ENCODE measurements around the gene HMGCLL1.

HMGCLL1 gene

DNA sequence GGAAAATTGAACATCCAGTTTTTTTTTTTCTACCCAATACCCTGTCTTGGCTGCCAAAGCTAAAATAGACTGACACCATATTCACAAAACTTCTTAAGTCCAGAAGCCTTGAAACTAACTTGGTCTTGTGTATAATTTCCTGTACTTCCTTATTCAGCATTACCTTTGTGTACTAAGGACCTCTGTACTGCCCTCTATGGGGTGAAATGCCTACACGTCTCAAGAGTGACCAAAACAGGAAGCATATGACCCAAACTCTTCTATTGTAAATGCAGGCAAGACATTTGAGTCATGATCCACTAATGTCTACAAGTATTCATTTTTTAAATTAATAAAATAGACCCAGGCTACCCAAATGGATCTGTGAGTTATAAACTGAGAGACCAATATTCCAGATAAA lies 50.4 kb downstream of the HMGCLL1 start:
- no peaks in the 10 kb centered on the region for H4K20me1 ChIP-seq (ENCODE audit: insufficient read depth, low read length)

DNA sequence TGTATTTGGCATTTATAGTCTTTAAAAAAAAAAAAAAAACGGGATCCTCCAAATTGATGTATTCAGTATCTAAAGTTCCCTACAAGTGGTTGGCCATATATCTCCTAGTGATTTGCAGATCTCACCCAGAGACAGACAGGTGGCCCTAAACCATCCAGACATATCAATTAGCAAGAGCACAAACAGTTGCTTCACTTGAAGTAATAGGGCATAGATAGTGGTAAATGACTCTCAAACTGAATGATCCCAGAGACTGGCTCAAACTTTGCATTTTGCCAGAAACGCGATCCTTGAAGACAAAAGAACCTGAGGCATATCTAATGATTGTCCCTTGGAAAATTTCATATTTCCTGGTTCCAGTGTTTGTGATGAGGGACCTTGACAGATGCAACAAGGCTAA lies 54.6 kb downstream of the HMGCLL1 start:
- no peak for DNase-seq
- H3K79me2 ChIP-seq (ENCODE audit: insufficient read depth, low read length) = no peaks in the 10 kb centered on the region
- no peak overlapping the region for H3K9ac ChIP-seq (ENCODE audit: low read depth, low read length)
- no peak for ATAC-seq (ENCODE audit: insufficient read depth, low read depth)
- TF ChIP-seq, protein P1, sequence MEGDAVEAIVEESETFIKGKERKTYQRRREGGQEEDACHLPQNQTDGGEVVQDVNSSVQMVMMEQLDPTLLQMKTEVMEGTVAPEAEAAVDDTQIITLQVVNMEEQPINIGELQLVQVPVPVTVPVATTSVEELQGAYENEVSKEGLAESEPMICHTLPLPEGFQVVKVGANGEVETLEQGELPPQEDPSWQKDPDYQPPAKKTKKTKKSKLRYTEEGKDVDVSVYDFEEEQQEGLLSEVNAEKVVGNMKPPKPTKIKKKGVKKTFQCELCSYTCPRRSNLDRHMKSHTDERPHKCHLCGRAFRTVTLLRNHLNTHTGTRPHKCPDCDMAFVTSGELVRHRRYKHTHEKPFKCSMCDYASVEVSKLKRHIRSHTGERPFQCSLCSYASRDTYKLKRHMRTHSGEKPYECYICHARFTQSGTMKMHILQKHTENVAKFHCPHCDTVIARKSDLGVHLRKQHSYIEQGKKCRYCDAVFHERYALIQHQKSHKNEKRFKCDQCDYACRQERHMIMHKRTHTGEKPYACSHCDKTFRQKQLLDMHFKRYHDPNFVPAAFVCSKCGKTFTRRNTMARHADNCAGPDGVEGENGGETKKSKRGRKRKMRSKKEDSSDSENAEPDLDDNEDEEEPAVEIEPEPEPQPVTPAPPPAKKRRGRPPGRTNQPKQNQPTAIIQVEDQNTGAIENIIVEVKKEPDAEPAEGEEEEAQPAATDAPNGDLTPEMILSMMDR (IDR thresholded peaks at IDR 0.05; ENCODE audit: borderline replicate concordance, extremely low read depth, low read length, poor library complexity, severe bottlenecking) = no peak
- no peak for TF ChIP-seq EZH2 (IDR thresholded peaks at IDR 0.05; ENCODE audit: borderline replicate concordance, low read depth, low read length, severe bottlenecking)
- no peak overlapping the region for H3K4me2 ChIP-seq (ENCODE audit: insufficient read depth, low read length)
- H2AFZ ChIP-seq (ENCODE audit: low read depth, low read length) = no peak overlapping the region
- H3K9me3 ChIP-seq (ENCODE audit: insufficient read depth, low read length, severe bottlenecking) = no peaks in the 10 kb centered on the region
- H3K27ac ChIP-seq (ENCODE audit: low read length) = no peak overlapping the region
- H3K27me3 ChIP-seq (ENCODE audit: insufficient read depth, low read length, poor library complexity) = no peaks in the 10 kb centered on the region
- no peaks in the 10 kb centered on the region for H4K20me1 ChIP-seq (ENCODE audit: insufficient read depth, low read length)
- no peaks in the 10 kb centered on the region for H3K4me1 ChIP-seq (ENCODE audit: insufficient read depth, low read length)
- H3K36me3 ChIP-seq (ENCODE audit: insufficient read depth, low read length) = no peaks in the 10 kb centered on the region
- H3K4me3 ChIP-seq (ENCODE audit: low read depth in 1 of 2, low read length in 2 of 2) = no peak overlapping the region

More for the DNA sequence above, 50.4 kb downstream of the HMGCLL1 start:
- Histone ChIP-seq H3K79me2 (ENCODE audit: insufficient read depth, low read length) (no peaks in the 10 kb centered on the region), H3K36me3 (ENCODE audit: insufficient read depth, low read length) (no peaks in the 10 kb centered on the region), H3K4me3 (ENCODE audit: low read depth in 1 of 2, low read length in 2 of 2) (no peak overlapping the region), H3K27me3 (ENCODE audit: insufficient read depth, low read length, poor library complexity) (no peaks in the 10 kb centered on the region), H3K4me1 (ENCODE audit: insufficient read depth, low read length) (no peaks in the 10 kb centered on the region), H3K27ac (ENCODE audit: low read length) (no peak overlapping the region), H2AFZ (ENCODE audit: low read depth, low read length) (no peak overlapping the region), H3K9me3 (ENCODE audit: insufficient read depth, low read length, severe bottlenecking) (no peaks in the 10 kb centered on the region), H3K4me2 (ENCODE audit: insufficient read depth, low read length) (no peak overlapping the region), H3K9ac (ENCODE audit: low read depth, low read length) (no peak overlapping the region)
- TF ChIP-seq, protein P1 (IDR thresholded peaks at IDR 0.05; ENCODE audit: borderline replicate concordance, extremely low read depth, low read length, poor library complexity, severe bottlenecking) = peak; percentile 19
- TF ChIP-seq EZH2 (IDR thresholded peaks at IDR 0.05; ENCODE audit: borderline replicate concordance, low read depth, low read length, severe bottlenecking) = no peak
- DNase-seq (no peak), ATAC-seq (ENCODE audit: insufficient read depth, low read depth) (peak; percentile 40; the same call in 1 of the 3 replicates)

DNA sequence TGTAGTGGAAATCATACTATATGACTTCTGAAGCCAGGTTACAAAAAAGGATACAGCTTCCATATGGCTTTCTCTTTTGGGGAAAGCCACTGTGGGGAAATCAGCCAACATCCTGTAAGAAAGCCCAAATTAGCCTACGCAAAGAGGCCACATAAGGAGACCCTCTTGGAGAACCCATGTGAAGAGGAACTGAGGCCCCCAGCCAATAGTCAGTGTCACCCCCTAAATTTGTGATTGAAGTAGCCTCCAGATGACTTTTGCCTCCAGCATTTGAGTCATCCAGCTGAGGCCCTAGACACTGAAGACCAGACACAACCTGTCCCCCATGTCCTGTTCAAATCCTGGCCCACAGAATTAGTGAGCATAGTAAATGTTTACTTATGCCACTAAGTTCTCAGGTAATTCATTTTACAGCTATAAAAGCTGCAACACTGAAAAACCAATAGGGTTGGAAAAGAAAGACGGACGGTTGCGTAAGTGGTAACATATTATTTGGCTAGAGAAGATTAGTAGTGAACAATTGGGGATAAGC lies 60.4 kb downstream of the HMGCLL1 start:
- Histone ChIP-seq H2AFZ (ENCODE audit: low read depth, low read length) (no peak overlapping the region), H3K36me3 (ENCODE audit: insufficient read depth, low read length) (no peaks in the 10 kb centered on the region), H3K4me2 (ENCODE audit: insufficient read depth, low read length) (no peak overlapping the region), H3K27me3 (ENCODE audit: insufficient read depth, low read length, poor library complexity) (no peaks in the 10 kb centered on the region), H3K9ac (ENCODE audit: low read depth, low read length) (no peak overlapping the region), H3K79me2 (ENCODE audit: insufficient read depth, low read length) (no peaks in the 10 kb centered on the region), H3K4me1 (ENCODE audit: insufficient read depth, low read length) (no peaks in the 10 kb centered on the region), H3K4me3 (ENCODE audit: low read depth in 1 of 2, low read length in 2 of 2) (no peak overlapping the region), H3K9me3 (ENCODE audit: insufficient read depth, low read length, severe bottlenecking) (no peaks in the 10 kb centered on the region), H4K20me1 (ENCODE audit: insufficient read depth, low read length) (no peaks in the 10 kb centered on the region), H3K27ac (ENCODE audit: low read length) (no peak overlapping the region)
- no peak for DNase-seq
- ATAC-seq (ENCODE audit: insufficient read depth, low read depth) = no peak
- TF ChIP-seq, protein P1 (IDR thresholded peaks at IDR 0.05; ENCODE audit: borderline replicate concordance, extremely low read depth, low read length, poor library complexity, severe bottlenecking) = no peak
- no peak for TF ChIP-seq EZH2 (IDR thresholded peaks at IDR 0.05; ENCODE audit: borderline replicate concordance, low read depth, low read length, severe bottlenecking)

All from DND-41 (cell line).